NOMO-1 (cell line): Measurements from ENCODE around the gene PDE1C.

Experiments used
- DNase-seq, 2 experiments: peaks; one replicate each; lab custom pipeline; 2025; ENCODE audit not compliant: unreplicated experiment in 2 of 2; lab: John Stamatoyannopoulos, UW

Gene PDE1C

GRCh38 chr7:31903962-31904361 is 166.2 kb downstream of the PDE1C start:
- no peak for DNase-seq

DNA sequence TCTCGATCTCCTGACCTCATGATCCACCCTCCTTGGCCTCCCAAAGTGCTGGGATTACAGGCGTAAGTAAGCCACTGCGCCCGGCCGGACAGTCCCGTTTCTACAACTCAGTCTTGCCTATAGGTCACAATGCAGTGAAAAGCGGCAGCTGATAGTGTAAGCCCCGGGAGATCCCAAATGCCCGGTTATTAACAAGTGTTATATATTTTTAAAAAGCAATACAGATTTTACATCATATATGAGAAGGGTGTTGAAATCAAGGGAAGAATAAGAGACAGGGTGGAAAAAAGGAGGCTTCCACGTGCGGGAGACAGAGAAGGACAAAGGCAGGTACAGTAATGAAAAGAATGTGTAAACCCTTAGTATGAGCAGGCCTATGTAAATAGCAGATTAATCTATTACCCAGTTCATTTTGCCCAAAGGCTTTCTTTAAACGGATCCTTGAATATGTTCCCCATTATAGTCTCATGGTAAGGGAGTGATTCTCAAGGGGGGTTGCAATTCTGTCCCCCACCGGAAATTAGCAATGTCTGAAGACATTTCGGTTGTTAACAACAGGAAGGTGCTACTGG is 170.8 kb downstream of the PDE1C start:
- no peak for DNase-seq

DNA sequence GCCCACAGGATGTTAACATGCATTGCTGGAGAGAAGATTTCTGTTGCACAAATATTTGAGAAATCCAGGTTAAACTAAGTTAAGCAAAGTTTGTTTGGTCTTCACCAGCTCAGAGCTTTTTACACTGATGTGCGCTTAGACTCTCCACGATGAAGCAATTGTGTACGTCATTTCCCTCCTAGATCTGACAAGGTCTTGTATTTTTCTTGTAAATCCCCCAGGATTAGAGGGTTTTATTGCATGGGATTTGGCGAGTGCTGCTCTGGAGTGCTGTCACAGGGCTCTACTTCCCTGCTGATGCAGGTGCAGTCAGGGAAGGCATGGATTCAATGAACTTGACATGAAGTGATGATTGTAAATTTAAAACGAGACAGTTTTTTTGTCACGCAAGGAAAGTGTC is 173.3 kb downstream of the PDE1C start:
- no peak for DNase-seq

DNA sequence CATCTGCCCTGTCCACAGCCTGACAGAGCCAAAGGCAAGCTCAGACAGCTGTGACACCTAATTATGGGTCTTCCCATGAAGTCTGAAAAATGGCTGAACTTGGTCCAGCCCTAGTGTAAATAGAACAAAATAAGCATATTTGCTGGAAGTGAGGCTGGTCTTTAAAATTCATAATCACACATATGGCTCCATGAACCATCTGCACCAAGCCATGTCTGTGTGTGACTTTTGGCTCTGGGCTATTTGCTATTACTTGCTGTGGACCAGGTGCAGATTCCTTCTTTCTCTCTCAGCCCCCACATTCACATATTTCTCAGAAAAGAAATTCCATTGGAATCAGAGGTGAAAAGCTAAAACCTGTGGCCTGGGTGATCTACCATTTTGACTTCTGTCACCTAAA is 175.9 kb downstream of the PDE1C start:
- no peak for DNase-seq

GRCh38 chr7:31893365-31893764 is 176.8 kb downstream of the PDE1C start:
- no peak for DNase-seq

DNA sequence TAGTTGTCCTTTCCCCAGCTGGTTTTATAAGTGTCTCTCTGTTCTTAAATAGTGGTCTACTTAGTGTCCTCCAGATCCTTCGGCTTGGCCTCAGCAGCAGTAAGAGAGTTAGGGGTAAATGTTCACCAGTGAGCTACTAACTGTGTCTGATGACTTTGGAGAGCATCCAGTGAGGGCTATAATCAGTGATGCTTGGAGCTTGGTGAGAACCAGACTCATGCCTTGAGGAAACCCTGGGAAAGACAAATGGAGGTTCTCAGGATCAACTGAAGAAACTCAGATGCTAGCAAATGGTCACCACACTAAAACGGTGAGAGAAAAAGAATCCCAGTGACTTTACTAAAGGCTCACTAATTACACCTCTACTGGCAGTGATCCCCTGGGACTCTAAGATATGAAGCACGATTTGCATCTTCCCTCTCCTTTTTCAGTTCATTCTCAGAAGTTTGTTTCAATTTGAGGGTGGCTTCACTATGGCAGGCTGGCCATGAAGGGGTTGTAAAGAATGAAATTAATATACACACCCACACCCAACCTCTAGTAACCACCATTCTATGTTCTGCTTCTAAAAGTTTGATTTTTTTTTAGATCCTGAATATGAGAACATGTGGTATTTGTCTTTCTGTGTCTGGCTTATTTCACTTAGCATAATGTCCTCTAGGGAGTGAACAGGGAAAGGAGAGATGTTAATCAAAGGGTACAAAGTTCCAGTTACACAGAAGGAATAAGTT is 177.9 kb downstream of the PDE1C start:
- DNase-seq = no peak

GRCh38 chr7:31890766-31891165 is 179.4 kb downstream of the PDE1C start:
- peak in 1 of 2 experiments; percentile 66 for DNase-seq

- peak; percentile 78 to 98 for DNase-seq
These were observed 180.0 kb downstream of the PDE1C start for GRCh38 chr7:31890198-31890597.

DNA sequence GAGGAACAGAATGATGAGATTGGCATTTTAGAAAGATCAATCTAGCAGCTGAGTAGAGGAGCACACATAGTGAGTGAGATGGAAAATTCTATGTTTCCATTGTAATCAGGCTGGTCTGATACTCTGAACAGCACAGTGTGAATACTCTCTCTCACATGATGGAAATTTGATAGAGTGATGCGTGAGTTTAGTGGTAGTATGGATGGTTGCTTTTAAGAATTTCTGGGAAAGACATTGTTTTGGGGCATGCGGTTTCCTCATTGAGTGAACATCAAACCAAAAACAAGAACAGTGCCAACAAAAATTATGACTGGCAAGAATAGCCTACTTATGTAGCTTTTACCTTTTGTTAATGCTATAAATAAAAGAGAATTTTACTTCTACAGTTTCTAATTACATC is 183.2 kb downstream of the PDE1C start:
- no peak for DNase-seq

DNA sequence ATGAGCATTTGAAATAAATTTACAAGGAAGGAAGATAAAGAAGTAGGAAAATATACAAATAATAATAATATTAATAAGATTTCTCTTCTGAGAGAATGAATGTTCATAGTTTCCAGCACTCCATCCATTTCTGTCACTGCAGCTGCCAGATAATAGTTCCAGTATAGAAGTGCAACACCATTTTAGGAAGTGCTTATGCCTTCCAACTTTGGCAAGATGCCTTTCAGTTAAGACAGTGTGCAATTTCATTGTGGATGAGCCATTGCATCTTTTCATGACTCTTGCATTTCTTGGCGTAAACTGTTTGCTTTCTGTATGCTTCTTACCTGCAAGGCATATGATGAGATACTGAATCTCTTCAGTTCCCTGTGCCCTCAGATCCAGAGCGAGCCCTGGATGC is 185.0 kb downstream of the PDE1C start:
- DNase-seq = no peak

GRCh38 chr7:31883761-31884164 is 186.4 kb downstream of the PDE1C start:
- DNase-seq = peak; percentile 58 to 73

GRCh38 chr7:31882187-31882586 is 188.0 kb downstream of the PDE1C start:
- no peak for DNase-seq

GRCh38 chr7:31878875-31879274 is 191.3 kb downstream of the PDE1C start:
- DNase-seq = no peak

DNA sequence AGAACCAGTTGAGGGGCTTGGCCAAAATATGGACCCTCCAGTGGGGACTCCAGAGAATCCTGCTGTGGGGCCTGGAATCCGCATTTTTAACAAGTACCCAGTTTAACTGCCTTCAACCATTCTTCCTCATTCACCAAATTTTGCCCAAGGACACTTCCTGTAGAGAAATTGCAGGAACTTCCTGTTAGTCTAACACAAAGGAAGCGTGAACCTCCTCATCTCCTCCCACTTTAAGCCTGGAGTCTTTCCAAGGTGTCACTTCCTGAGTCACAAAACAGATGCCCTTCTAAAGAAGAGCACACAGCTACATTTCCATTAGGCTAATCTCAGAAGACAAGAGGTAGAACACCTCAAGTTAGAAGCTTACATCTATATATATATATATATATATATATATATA is 194.8 kb downstream of the PDE1C start:
- DNase-seq = peak; percentile 33 to 64

DNA sequence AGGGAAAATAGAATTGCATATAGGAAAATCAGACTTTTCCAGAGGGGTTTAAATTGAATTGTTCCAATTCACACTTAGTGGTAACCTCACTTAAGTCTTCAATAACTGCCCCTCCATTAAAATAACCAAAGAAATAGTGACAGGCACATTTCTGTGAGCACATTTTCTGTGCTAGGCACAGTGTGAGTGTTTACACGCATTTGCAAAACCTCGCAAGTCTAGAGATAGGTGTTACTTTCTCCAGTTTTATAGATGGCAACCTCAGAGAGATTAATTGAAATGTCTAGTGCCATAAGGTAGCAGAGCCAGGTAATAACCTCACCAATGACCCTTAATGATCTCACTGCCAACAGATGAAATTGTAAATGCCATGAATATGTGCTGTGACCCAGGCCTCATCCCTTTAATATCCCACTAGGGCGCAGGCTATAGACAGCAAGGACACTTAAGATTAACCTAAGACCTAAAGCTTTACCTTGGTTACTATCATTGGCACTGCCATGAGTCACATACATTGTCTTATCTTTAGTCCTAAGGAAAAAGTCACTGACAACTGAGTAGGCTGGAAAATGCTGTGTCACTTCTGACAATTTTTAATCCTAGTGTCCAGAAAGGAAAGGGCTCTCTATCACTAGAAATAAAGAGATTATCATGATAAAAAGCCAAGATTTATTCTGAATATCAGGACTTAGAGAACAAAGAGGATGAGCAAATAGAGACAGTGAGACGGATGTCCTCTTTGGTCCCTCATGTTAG is 195.4 kb downstream of the PDE1C start:
- DNase-seq = no peak

DNA sequence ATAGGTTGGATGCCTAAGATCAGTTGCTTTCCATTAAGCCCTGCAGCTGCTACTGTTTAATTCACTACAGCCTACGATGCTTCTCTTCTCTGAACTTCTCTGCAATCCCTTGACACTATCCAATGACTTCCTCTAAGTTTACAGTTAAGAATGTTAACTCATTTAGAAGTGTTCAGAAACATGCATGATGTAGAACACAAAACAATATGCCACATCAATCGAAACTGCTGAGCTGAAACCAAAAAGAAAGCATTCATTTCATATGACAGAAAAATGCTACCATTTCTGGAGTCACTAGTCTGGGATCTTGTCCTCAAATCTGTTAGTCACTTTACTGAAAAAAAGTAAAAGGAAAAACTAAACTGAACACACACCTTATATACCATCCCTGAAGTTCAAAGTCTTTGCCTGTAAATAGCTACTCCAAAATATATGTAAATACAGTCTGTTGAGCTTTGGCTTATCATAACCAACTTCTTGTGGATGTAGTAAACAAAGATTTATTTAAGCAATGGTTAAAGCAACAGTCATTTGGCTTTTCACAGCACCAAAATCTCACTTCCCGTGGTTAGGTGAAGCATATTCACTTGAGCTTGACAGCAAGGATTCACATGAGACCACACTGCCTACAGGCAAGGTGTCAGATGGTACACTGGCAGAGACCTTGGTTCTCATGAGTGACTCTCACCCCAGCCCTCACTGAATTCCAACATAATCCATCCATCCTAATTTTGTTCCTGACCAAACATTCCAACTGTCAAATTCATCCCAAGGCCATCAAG is 196.2 kb downstream of the PDE1C start:
- no peak for DNase-seq

- DNase-seq = no peak
These were observed 197.4 kb downstream of the PDE1C start for GRCh38 chr7:31872545-31873370.

DNA sequence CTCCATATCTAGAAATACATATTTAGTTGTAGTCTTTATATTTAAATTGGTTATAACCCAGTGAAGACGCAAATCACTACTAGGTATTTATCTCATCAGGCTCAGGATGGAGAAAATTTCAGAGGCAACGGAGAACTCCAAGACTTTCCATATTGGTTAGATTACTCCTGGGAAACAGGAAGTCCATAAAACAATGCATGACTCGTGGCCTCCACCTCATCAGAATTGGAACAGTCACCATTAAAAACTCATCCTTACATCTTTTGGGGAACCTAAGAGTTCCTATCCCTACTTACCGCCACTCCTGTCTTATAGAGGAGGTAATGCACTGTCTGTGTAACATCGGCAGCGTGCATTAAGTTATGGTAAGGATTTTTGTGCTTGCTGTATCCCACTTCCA is 205.6 kb downstream of the PDE1C start:
- DNase-seq = no peak

- no peak for DNase-seq
These were observed 209.3 kb downstream of the PDE1C start for GRCh38 chr7:31860925-31861324.

- DNase-seq = no peak
These were observed 212.2 kb downstream of the PDE1C start for GRCh38 chr7:31858055-31858454.
